ENCODE measurements around the gene DENND2A. TPM values are rescaled to one million over a fixed set of nuclear protein-coding genes. Genes with fewer than 3 reads are reported as not detected.
A peak's percentile ranks its signal among the peaks of the same experiment; 100 is the strongest.

Gene DENND2A
- total RNA-seq, 1 donor from 2014 or later = 7.5 TPM

DNA sequence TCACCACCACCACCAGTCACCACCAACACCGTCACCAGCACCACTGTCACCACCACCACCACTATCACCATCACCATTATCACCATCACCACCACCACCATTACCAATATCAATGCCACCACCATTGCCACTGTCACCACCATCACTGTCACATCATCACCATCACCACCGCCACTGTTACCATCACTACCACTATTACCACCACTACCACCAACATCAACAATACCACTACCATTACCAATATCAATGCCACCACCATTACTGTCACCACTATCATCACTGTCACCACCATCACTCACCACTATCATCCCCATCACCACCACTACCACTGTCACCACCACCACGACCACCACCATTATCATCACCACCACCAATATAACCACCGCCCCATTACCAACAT, 14.0 kb upstream of the DENND2A start:
- peak in 1 of 2 donors; percentile 16 for DNase-seq (ENCODE audit: low spot score in 2 of 2)
- H3K4me3 ChIP-seq = no peak overlapping the region
- intact Hi-C loops (cut with DNase I) = no loop called here
- H3K4me1 ChIP-seq = no peaks in the 10 kb centered on the region
- no peaks in the 10 kb centered on the region for H3K9me3 ChIP-seq
- TF ChIP-seq, protein P1, sequence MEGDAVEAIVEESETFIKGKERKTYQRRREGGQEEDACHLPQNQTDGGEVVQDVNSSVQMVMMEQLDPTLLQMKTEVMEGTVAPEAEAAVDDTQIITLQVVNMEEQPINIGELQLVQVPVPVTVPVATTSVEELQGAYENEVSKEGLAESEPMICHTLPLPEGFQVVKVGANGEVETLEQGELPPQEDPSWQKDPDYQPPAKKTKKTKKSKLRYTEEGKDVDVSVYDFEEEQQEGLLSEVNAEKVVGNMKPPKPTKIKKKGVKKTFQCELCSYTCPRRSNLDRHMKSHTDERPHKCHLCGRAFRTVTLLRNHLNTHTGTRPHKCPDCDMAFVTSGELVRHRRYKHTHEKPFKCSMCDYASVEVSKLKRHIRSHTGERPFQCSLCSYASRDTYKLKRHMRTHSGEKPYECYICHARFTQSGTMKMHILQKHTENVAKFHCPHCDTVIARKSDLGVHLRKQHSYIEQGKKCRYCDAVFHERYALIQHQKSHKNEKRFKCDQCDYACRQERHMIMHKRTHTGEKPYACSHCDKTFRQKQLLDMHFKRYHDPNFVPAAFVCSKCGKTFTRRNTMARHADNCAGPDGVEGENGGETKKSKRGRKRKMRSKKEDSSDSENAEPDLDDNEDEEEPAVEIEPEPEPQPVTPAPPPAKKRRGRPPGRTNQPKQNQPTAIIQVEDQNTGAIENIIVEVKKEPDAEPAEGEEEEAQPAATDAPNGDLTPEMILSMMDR (IDR thresholded peaks at IDR 0.05) = no peak
- H3K27me3 ChIP-seq = no peaks in the 10 kb centered on the region
- no peak overlapping the region for H3K27ac ChIP-seq
- H3K36me3 ChIP-seq = no peaks in the 10 kb centered on the region

DNA sequence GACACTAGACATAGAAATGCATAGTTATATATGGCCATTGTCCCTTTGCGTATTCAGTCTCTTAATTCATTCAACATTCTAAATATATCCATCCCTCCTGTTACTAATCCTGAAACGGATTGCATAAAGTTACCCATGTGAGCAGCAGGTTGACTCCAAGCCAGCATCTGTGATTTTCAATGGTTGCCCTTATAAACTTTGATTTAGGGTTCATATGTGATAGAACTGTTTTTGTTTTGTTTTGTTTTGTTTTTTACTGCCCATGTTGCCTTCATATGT, 13.4 kb upstream of the DENND2A start:
- no peaks in the 10 kb centered on the region for H3K27me3 ChIP-seq
- no peaks in the 10 kb centered on the region for H3K36me3 ChIP-seq
- H3K4me1 ChIP-seq = no peaks in the 10 kb centered on the region
- no peaks in the 10 kb centered on the region for H3K9me3 ChIP-seq
- DNase-seq (ENCODE audit: low spot score in 2 of 2) = no peak
- intact Hi-C loops (cut with DNase I) = no loop called here
- H3K27ac ChIP-seq = no peak overlapping the region
- TF ChIP-seq, protein P1 (IDR thresholded peaks at IDR 0.05) = no peak
- H3K4me3 ChIP-seq = no peak overlapping the region

DNA sequence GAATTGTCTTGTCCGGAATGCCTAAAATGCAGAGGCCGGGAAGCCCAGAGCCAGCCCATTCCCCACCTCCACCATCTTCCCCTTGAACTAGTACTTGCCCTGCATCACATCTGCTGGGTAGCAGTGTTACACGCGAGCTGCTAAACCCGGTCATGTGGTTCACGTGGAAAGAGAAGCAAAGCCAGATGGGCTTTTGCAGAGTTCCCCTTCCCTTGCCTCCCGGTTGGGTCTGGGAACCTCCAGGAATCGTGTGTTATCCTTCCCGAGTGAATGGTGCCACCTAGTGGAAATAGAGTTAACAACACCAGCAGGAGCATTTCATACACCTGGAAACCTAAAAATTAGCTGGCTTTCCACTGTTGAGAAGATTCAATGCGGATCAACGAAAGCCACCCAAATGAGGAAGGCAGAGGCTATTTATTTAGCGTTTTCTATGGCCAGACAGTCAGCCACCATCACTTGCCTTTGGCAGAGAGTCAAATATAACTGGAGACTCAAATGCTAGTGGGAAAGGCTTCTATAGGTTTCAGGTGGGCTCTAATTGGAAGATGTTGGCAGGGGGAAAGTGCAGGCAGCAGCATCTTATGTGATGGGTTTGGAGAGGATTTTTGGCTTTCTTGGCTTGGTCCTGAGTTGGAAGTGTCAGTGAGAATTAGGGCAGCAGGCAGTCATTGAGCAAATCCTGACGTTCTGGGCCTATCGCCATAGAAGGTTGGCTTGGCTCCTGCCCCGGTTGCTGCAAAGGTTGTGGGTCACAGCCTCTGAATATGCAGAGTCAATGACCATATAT, 12.9 kb upstream of the DENND2A start:
- DNase-seq (ENCODE audit: low spot score in 2 of 2) = peak in 1 of 2 donors; percentile 77
- no peak overlapping the region for H3K4me3 ChIP-seq
- no peaks in the 10 kb centered on the region for H3K36me3 ChIP-seq
- intact Hi-C loops (cut with DNase I) = loop anchor here (1.0 to 2.0 kb wide), 2 partner anchors 135 to 175 kb away; partner anchors contain the start of gene MKRN1
- no peaks in the 10 kb centered on the region for H3K27me3 ChIP-seq
- TF ChIP-seq, protein P1 (IDR thresholded peaks at IDR 0.05) = peak; percentile 77 to 90 (median 82)
- H3K27ac ChIP-seq = no peak overlapping the region
- H3K4me1 ChIP-seq = no peaks in the 10 kb centered on the region
- no peaks in the 10 kb centered on the region for H3K9me3 ChIP-seq

DNA sequence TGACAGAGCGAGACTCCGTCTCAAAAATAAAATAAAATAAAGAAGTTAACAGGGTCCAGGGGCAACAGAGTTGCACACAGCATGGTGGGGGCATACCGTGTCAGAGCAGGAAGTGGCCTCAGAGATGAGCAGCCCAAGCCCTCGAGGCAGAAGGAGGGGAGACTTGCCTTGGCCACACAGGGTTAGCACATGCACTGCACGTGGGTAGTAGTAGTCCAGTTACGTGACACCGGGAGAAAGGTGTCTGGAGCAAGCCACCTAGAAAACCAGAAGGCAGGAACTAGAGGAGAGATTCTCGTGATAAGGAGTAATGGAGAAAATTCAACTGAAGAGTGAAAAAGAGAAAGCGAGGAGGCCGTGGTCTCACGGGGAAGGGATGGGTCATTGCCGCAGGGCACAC, 9.8 kb upstream of the DENND2A start:
- H3K4me1 ChIP-seq = no peaks in the 10 kb centered on the region
- H3K27ac ChIP-seq = no peak overlapping the region
- peak in 1 of 2 donors; percentile 52 for DNase-seq (ENCODE audit: low spot score in 2 of 2)
- TF ChIP-seq, protein P1 (IDR thresholded peaks at IDR 0.05) = no peak
- intact Hi-C loops (cut with DNase I) = no loop called here
- H3K4me3 ChIP-seq = no peak overlapping the region
- H3K27me3 ChIP-seq = no peaks in the 10 kb centered on the region
- H3K9me3 ChIP-seq = no peaks in the 10 kb centered on the region
- H3K36me3 ChIP-seq = no peaks in the 10 kb centered on the region

DNA sequence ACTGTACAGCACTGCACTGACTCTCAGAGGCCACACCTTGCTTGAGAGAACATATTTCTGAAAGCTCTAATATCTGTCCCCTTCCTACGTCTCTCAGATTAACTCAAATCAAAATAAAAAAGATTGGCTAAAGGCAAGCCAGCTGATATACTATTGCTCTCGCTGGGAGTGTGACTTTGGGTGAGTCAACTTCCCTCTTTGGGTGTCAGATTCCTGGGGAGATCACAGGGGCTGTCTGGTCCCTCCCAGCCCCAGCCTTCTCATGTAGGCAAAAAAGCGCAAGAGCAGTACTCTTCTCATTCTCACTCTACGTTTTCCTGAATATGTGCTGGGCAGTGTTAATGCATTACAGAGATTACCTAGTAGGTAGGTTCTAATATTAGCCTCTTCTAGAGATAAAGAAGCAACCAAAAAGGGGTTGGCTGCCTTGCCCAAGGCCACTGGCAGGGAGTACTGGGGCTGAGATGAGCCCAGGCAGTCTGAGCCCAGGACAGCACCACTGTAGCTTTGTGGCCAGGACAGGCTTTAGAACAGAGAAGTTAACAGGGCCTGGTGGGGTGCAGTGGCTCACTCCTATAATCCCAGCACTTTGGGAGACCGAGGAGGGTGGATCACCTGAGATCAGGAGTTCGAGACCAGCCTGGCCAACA, 9.1 kb upstream of the DENND2A start:
- H3K27ac ChIP-seq = no peak overlapping the region
- TF ChIP-seq, protein P1 (IDR thresholded peaks at IDR 0.05) = no peak
- no peaks in the 10 kb centered on the region for H3K4me1 ChIP-seq
- intact Hi-C loops (cut with DNase I) = no loop called here
- H3K9me3 ChIP-seq = no peaks in the 10 kb centered on the region
- DNase-seq (ENCODE audit: low spot score in 2 of 2) = peak in 1 of 2 donors; percentile 49
- no peak overlapping the region for H3K4me3 ChIP-seq
- no peaks in the 10 kb centered on the region for H3K27me3 ChIP-seq
- H3K36me3 ChIP-seq = no peaks in the 10 kb centered on the region
